ENCODE results near the gene PUS1.
"Not testable (repeated sequence)": the region's sequence is repeated elsewhere in the genome, so short reads cannot be mapped to it uniquely, and the experiment has no call there.

The PUS1 gene

DNA sequence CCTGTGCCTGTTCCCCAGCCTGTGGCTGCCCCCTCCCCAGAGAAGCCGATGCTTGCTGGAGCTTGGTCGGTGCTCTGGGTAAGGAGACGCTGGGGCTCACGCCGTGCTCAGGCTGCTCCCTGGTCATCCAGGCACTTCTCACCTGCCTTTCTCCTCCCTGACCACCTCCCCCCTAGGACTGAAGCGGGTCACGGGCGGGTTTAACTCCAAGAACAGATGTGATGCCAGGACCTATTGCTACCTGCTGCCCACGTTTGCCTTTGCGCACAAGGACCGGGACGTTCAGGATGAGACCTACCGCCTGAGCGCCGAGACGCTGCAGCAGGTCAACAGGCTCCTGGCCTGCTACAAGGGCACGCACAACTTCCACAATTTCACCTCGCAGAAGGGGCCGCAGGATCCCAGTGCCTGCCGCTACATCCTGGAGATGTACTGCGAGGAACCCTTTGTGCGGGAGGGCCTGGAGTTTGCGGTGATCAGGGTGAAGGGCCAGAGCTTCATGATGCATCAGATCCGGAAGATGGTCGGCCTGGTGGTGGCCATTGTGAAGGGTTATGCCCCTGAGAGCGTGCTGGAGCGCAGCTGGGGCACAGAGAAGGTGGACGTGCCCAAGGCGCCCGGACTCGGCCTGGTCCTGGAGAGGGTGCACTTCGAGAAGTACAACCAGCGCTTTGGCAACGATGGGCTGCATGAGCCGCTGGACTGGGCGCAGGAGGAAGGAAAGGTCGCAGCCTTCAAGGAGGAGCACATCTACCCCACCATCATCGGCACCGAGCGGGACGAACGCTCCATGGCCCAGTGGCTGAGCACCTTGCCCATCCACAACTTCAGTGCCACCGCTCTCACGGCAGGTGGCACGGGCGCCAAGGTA is 12.3 kb downstream of the PUS1 start:
- no peak for DNase-seq

DNA sequence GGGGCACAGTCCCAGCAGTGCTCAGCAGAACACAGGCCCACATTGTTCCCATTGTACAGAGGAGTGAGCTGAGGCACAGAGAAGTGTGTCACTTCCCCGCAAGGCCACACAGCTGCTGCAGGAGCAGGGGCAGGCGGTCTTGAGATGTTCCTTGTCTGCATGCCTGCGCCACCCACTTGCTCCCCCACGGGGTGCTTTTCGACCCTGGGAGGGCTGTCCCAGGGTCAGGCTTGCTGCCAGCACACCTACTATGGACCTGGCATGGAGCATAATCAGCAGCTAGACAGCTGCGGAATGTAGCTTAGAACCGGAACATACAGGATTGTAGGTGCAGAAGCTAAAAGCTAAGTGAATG is 12.9 kb downstream of the PUS1 start:
- DNase-seq: no peak

DNA sequence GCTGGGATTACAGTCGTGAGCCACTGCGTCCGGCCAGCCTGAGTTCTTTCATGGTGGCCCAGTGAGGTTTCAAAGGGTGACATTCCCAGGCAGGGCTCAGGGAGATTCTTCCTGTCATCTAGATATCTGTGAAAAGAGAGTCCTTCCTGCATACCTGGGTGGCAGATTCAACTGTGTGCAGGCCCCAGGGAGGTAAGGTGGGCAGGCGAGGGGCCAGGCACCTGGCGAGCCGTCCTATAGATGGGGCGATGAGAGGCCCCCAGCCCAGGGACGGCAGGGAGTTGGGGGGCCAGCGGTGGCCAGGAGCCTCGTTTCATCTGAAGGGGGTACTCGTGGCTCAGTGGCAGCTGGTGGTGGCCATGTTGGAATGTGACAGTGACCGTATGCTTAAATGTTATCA is 13.6 kb downstream of the PUS1 start:
- no peak for DNase-seq

DNA sequence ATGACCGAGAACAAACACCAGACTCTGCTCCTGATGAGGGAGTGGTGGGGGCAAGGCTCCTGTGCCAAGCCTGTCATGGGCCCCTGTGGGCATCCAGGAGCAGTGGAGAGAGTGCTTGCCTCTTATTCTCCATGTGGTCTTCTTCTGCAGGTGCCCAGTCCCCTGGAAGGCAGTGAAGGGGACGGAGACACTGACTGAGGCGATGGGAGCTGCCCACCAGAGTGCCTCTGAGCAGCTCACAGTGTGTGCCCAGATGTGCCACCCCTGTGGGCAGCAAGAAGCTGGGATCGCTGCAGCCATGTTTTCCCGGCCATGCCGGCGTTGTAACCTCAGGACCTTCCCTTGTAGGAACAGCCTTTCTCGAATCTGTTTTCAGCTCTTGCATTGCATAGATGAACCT is 14.3 kb downstream of the PUS1 start:
- DNase-seq: no peak

DNA sequence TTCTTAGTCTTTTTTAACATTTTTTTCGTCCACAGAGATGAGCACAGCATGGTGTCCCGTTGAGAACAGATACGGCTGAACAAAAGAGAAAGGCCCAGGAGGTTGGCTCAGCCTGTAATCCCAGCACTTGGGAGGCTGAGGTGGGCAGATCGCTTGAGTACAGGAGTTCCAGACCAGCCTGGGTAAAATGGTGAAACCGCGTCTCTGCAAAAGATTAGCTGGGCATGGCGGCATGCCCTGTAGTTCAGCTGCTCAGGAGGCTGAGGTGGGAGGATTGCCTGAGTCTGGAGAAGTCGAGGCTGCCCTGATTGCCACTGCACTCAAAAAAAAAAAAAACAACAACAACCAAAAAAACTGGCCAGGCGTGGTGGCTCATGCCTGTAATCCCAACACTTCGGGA is 14.8 kb downstream of the PUS1 start:
- DNase-seq: no peak

DNA sequence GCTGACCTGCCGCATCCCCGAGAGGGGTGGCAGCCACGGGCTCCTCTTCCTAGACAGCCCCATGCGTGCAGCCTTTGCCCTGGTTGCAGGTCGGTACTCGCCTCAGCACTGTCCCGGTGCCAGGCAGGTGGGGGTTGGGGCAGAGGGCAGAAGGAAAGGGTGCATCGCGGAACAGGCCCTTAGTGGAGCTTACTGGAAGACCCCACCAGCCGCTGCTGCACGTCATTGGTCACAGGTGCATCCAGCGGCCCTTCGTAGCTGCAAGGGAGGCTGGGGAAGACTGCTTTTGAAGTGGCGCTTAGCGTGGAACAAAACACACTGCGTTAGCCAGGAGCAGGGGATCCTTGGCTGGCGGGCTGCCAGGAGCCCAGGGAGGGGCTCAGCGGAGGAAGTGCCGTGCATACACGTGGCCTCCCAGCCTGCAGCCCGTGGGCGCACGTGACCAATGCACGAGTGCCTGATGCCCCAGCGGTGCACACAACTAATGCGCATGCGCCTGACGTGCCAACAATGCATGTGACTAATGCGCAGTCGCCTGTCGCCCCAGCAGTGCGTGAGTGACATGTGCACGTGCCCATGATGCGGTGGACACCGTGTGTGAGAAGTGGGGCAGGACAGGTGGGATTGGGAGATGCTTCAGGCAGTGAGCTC is 15.7 kb downstream of the PUS1 start:
- DNase-seq: no peak

DNA sequence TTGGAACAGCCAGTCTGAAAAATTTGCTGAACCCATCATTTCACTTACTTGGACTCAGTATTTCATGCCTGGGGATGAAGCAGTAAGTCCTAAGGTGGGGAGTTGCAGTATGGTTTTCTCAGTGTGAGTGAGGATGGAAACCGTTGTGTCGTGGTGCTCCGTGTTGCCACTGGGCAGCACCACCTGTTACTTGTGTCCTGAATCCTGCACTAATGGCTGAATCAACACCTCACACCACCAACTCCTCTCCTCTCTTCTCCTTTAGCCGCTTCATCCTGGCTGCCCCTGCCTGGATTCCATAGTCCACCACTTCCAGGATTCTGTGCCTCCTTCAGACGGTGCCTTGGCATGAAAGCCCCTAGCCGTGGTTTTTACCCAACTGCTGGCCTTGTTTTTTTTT is 17.7 kb downstream of the PUS1 start:
- no peak for DNase-seq

DNA sequence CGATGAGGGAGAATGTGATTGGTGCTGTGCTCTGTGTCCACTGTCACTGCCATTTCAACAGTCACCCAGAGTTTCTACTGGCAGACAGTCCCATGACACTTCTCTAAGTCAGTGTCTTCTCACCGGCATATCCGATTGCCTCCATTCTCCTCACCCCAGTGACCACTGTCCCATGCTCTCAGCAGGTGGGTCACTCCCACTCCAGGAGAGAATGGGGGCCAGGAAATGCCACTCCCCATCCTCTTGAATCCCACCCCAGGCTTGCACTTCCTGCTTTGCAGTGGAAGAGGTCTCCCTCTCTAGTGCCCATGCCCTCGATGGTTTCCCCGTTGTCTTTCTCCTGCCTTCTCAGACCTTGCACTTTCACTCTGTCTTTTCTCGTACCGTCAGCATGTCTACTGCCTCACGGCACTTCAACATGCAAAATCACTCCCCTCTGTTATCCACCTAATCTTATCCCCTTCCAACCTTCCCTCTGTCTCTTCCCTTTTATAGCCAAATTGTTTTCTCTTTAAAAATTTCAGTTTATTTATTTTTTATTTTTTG is 18.5 kb downstream of the PUS1 start:
- DNase-seq: no peak

DNA sequence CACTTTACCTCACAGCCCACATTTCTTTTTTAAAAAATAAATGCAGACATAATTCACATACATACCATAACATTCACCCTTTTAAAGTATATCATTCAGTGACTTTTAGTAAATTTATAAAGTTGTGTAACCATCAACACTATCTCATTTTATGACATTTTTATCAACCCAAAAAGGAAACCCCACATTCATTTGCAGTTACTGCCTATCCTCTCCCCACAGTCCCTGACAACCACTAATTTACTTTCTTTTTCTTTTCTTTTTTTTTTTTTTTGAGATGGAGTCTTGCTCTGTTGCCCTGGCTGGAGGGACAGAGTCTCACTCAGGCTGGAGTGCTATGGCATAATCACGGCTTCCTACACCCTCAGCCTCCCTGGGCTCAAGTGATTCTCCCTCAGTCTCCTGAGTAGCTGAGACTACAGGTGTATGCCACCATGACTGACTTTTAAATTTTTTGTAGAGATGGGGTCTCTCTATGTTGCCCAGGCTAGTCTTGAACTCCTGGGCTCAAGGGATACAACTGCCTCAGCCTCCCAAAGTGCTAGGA is 19.2 kb downstream of the PUS1 start:
- no peak for DNase-seq

DNA sequence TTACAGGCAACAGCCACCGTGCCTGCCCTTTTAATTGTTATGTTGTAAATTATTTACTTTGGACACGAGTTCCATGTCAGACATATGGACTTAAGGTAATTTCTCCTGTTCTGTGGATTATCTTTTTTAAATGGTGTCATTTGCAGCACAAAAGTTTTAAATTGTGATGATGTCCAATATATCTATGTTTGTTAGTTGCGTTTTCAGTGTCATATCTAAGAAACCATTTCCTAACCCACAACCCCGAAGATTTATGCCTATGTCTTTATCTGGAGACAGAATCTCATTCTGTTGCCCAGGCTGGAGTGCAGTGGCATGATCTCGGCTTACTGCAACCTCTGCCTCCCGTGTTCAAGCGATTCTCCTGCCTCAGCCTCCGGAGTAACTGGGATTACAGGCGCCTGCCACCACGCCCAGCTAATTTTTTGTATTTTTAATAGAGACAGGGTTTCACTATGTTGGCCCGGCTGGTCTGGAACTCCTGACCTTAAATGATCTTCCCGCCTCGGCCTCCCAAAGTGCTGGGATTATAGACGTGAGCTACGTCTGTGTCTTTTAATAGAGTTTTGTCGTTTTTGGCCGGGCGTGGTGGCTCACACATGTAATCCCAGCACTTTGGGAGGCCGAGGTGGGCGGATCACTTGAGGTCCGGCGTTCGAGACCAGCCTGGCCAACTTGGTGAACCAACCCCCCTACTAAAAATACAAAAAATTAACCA is 19.8 kb downstream of the PUS1 start:
- not testable (repeated sequence) for DNase-seq

DNA sequence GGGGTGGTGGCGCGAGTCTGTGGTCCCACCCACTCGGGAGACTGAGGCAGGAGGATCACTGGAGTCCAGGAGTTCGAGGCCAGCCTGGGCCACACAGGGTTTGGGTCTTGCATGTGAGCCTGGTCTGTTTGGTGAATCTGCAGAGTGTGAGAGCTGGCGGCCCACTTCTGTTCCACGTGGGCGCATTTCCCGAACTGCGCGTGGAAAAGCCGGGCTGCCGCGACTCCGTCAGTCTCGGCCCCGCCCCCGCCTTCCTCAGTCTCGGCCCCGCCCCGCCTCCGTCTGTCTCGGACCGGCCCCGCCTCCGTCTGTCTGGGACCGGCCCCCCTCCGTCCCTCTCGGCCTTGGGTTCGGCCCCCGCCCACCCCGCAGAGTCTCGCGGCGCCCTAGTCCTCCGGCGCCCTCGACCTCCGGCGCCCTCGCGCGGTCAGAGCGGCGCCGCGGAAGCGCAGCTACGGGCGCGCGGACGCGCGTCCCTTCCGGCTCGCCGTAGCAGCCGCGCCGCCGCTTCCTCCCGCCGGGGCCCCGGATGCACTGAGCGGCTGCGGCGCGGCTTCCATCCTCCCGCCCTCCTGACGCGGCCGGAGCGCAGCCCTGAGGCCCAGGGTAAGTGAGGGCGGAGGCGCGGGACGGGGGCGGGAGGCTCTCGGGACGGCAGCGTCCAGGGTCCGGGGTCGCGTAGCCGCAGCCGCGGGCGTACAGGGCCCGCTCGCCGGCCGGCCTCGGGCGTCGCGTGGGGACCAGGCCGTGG is 20.5 kb downstream of the PUS1 start, which contains the start of gene EP400:
TSS of gene EP400 (plus strand) at position 512 of the 751 bp plus-strand sequence. CDS start 10,678 bp downstream, outside the sequence.
- DNase-seq: peak; percentile 96

DNA sequence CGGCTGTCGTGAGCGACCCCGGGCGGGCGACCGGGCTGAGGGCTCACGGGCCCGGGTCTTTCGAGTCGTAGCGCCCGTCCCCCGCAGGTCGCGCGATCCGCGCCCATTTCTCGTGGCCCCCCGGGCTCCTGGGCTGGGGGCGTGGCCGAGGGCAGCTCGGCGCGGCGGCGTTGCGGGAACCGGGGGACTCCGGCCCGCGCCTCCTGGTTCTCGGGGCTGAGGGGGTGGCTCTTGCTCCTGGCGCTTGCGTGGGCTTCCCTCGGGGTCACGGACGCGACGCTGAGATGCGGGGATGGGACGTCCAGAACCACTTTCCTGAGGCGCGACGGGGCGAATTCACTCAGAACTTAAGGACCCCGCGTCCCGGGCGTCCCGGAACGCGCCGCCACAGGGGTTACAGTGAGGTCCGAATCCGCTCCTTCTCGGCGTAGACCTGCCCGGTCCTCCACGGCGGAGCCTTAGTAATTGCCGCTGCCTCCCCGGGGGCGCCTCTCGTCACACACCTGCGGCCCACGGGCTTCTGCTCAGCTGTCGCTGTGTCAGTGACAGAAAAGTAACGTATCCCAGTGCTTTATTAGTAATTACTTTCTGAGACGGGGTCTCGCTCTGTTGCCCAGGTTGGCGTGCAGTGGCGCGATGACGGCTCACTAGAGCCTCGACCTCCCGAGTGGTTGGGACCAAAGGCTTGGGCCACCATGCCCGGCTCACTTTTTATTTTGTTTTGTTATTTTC is 21.3 kb downstream of the PUS1 start:
- DNase-seq: no peak

DNA sequence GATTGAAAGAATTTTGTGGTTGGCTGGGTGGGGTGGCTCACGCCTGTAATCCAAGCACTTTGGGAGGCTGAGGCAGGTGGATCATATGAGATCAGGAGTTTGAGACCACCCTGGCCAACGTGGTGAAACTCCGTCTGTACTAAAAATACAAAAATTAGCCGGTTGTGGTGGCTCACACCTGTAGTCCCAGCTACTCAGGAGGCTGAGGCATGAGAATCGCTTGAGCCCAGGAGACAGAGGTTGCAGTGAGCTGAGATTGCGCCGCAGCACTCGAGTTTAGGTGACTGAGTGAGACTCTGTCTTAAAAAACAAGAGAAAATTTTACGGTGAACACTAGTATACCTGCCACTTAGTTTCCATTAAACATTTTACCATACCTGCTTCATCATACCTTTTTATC is 24.7 kb downstream of the PUS1 start:
- not testable (repeated sequence) for DNase-seq

DNA sequence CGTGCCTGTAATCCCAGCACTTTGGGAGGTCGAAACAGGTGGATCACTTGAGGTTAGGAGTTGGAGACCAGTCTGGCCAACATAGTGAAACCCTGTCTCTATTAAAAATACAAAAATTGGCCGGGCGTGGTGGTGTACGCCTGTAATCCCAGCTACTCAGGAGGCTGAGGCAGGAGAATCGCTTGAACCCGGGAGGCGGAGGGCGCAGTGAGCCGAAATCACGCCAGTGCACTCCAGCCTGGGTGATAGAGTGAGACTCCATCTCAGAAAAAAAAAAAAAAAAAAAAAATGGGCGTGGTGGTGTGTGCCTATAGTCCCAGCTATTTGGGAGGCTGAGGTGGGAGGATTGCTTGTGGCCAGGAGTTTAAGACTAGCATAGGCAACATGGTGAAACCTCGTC is 25.4 kb downstream of the PUS1 start:
- DNase-seq: not testable (repeated sequence)

DNA sequence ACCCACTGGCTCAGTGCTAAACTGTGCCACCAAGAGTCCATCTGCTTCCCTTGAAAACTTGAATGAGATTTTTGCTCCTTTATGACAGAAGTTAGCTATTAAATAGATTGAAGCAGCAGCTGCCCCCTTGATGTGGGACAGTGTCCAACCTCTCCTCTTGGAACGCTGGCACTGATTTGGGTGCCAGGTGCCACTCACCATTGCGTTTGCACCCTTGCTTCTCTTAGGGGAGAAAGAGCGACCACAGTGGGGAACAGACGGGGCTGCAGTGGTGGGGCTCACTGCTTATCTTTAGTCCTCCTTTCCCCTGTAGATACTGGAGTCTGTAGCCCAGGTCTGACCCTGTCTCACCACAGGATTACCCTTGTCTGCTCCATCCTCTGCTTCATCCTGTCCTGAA is 30.0 kb downstream of the PUS1 start:
- no peak for DNase-seq

DNA sequence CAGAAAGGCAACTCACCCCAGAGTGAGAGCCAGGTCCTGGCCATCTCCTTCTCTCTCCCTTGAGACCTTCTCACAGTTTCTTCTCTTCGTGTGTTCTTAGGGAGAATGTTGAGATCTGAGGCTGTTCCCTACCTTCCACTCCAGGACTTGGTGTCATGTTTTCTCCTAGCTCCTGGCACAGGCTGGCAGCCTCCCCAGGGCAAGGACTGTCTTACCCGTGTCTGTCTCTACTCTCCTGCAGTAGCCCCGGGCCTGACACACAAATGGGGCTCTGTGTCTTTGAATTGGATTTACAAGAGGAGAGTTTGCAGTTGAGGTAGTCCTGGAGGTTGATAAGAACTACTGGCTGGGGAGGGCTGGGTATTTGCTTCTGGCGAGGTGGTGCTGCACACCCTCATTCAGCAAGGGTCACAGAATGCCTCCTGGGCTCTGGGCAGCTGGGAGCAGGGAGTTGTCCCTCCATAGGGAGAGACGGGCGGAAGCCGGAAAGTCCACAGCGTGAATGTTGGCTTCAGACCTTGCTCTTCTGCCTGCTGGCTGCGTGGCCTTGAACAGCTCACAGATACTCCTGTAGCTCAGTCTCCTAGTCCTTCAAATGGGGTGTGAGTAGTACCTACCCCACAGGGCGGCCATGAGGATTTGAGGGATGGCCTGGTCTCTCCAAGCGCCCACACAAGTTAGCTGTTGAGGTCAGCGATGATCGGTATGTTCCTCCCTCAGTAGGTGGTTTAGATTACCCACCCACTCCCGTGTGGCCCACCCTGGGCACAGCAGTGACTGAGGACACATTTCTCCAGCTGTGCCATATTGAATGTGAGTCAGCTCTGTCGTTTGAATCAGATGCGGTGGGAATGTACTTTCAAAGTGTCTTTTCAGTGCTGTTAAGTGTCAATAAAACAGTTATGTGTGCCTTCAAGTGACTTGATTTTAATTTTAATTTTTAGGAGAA is 30.8 kb downstream of the PUS1 start:
- DNase-seq: no peak

DNA sequence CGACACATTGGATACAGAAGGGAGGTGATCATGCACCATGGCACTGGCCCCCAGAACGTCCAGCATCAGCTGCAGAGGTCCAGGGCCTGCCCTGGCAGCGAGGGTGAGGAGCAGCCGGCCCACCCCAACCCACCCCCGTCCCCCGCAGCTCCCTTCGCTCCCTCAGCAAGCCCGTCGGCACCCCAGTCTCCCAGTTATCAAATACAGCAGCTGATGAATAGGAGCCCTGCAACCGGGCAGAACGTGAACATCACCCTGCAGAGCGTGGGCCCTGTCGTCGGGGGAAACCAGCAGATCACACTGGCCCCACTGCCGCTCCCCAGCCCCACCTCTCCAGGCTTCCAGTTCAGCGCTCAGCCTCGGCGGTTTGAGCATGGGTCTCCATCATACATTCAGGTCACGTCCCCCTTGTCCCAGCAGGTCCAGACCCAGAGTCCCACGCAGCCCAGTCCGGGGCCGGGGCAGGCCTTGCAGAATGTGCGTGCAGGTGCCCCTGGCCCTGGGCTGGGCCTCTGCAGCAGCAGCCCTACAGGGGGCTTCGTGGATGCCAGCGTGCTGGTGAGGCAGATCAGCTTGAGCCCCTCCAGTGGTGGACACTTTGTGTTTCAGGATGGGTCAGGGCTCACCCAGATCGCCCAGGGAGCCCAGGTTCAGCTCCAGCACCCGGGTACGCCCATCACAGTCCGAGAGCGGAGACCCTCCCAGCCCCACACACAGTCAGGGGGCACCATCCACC is 31.7 kb downstream of the PUS1 start:
- DNase-seq: not testable (repeated sequence)

DNA sequence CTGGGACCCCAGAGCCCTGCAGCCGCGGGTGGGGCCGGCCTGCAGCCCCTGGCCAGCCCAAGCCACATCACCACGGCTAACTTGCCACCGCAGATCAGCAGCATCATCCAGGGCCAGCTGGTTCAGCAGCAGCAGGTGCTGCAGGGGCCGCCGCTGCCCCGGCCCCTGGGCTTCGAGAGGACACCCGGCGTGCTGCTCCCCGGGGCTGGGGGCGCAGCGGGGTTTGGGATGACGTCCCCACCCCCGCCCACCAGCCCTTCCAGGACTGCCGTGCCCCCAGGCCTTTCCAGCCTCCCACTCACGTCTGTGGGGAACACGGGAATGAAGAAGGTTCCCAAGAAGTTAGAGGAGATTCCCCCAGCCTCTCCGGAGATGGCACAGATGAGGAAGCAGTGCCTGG is 32.3 kb downstream of the PUS1 start:
- DNase-seq: not testable (repeated sequence)

DNA sequence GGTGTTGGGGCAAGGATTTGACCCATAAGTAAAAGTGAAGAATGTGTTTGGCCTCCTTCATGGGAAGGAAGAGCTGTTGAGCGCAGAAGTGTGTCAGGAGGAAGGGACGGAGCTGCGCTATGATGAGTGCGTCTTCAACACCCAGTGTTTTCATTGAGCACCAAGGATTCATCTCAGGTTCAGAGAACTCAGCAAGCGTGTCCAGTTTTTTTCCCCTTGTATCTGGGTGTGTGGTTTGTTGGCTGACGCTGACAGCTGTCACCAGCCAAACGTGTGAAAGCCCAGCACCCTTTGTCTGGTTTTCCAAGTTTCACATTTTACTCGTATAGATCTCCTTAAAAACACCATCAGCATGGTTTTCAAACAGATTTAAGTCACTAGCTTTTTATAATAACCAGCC is 33.0 kb downstream of the PUS1 start:
- no peak for DNase-seq

DNA sequence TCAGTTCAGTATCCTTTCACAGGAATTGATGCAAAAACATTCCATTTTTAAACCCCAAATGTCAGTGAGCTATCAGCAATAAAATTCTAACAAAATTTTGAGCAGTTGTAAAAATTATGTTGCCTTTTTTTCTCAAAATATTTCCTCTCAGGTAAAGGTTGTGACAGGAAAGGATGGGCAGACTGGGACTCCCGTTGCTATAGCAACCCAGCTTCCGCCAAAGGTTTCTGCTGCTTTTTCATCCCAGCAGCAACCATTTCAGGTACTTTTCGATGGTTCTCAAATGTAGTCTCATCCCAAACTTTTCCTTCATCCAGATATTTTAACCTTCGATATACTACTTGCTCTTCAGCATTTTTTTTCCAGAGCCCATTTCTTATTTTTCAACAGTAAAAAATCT is 34.3 kb downstream of the PUS1 start:
- no peak for DNase-seq
